ENCODE results near the gene ELMOD1.

The ELMOD1 gene

GRCh38 chr11:107590460-107591377 is at the start of gene ELMOD1:
Gene ELMOD1, plus strand, starts transcription at chr11:107591147. Its CDS starts 27,043 bp downstream, at chr11:107618190.
- peak; percentile 12 for DNase-seq (ENCODE audit: low read depth)
- TF ChIP-seq CTCF (conservative IDR thresholded peaks at IDR 0.05; ENCODE audit: low read depth, low read length), result no peak
- peak within 1 kb of the TSS; percentile 63 for H3K4me3 ChIP-seq (ENCODE audit: low read depth, low read length)

GRCh38 chr11:107545101-107545514 is 45.8 kb upstream of the ELMOD1 start:
- no peak overlapping the region for H3K4me3 ChIP-seq (ENCODE audit: low read depth, low read length)
- peak; percentile 58 for DNase-seq (ENCODE audit: low read depth)
- TF ChIP-seq CTCF (conservative IDR thresholded peaks at IDR 0.05; ENCODE audit: low read depth, low read length), result no peak

- DNase-seq (ENCODE audit: low read depth), result no peak
- H3K4me3 ChIP-seq (ENCODE audit: low read depth, low read length), result no peak overlapping the region
- no peak for TF ChIP-seq CTCF (conservative IDR thresholded peaks at IDR 0.05; ENCODE audit: low read depth, low read length)
Measured at GRCh38 chr11:107547961-107548360, 43.0 kb upstream of the ELMOD1 start.

- TF ChIP-seq CTCF (conservative IDR thresholded peaks at IDR 0.05; ENCODE audit: low read depth, low read length), result peak; percentile 81
- no peak overlapping the region for H3K4me3 ChIP-seq (ENCODE audit: low read depth, low read length)
- DNase-seq (ENCODE audit: low read depth), result peak; percentile 70
Measured at GRCh38 chr11:107549253-107549953, 41.5 kb upstream of the ELMOD1 start.

- DNase-seq (ENCODE audit: low read depth), result no peak
- H3K4me3 ChIP-seq (ENCODE audit: low read depth, low read length), result no peak overlapping the region
- TF ChIP-seq CTCF (conservative IDR thresholded peaks at IDR 0.05; ENCODE audit: low read depth, low read length), result no peak
Measured at GRCh38 chr11:107549954-107550285, 41.0 kb upstream of the ELMOD1 start.

- TF ChIP-seq CTCF (conservative IDR thresholded peaks at IDR 0.05; ENCODE audit: low read depth, low read length), result no peak
Measured at GRCh38 chr11:107550304-107550703, 40.6 kb upstream of the ELMOD1 start.

More at GRCh38 chr11:107550304-107550703, 40.6 kb upstream of the ELMOD1 start:
- DNase-seq (ENCODE audit: low read depth), result no peak
- H3K4me3 ChIP-seq (ENCODE audit: low read depth, low read length), result no peak overlapping the region

Measured in choroid plexus epithelial cell (primary cell).